ENCODE data around the gene ELMO1. TPM values are rescaled to one million over a fixed set of nuclear protein-coding genes. Genes with fewer than 3 reads are reported as not detected.

ELMO1 gene
- total and polyA plus RNA-seq, 2 of the 13 experiments (the other 11 are each of a cell fraction or from before 2014, with no cell fraction given): 0.11 to 0.17 TPM

- no peak for TF ChIP-seq KLF16 (CRISPR knock-in tag; IDR thresholded peaks at IDR 0.05)
- no peak for TF ChIP-seq SP1 (IDR thresholded peaks at IDR 0.05)
- no peak for TF ChIP-seq SP1 (CRISPR knock-in tag; IDR thresholded peaks at IDR 0.05)
- TF ChIP-seq ZNF432 (CRISPR knock-in tag; IDR thresholded peaks at IDR 0.05; ENCODE audit: borderline replicate concordance): no peak
- TF ChIP-seq ZNF549 (CRISPR knock-in tag; IDR thresholded peaks at IDR 0.05): no peak
- TF ChIP-seq LRRFIP1 (CRISPR knock-in tag; conservative IDR thresholded peaks at IDR 0.05): no peak
Observed at GRCh38 chr7:37364856-37365255, 83.8 kb downstream of the ELMO1 start (continued).

- Histone ChIP-seq H3K27ac (ENCODE audit: extremely low read length, insufficient read depth, low read length) (no peak overlapping the region), H3K9ac (ENCODE audit: insufficient read depth, low read depth, low read length) (no peak overlapping the region), H3K4me2 (ENCODE audit: low read depth, low read length) (no peak overlapping the region), H3K4me3 (replicated peaks in 1 of 3; ENCODE audit: insufficient read depth in 1 of 3, low read depth in 2 of 3, low read length in 3 of 3) (no peak overlapping the region), H3K27me3 (ENCODE audit: control insufficient read depth in 1 of 2, insufficient read depth in 2 of 2, low read length in 2 of 2) (no peaks in the 10 kb centered on the region), H3K36me3 (replicated peaks in 1 of 2; ENCODE audit: control insufficient read depth in 1 of 2, insufficient read depth in 2 of 2, low read length in 2 of 2) (no peaks in the 10 kb centered on the region), H3K79me2 (ENCODE audit: insufficient read depth, low read length) (no peaks in the 10 kb centered on the region), H4K20me1 (ENCODE audit: insufficient read depth, low read length) (no peaks in the 10 kb centered on the region), H3K4me1 (ENCODE audit: insufficient read depth, low read length) (no peaks in the 10 kb centered on the region), H2AFZ (ENCODE audit: low read length) (no peak overlapping the region), H3K9me3 (ENCODE audit: low read length) (no peaks in the 10 kb centered on the region)
- WGBS (ENCODE audit: low lambda C conversion rate): 31% methylated on average over 3 of the region's 3 CpGs
- ATAC-seq (no peak), FAIRE-seq (no peak), DNase-seq (ENCODE audit: low spot score) (no peak)
- intact Hi-C loops (cut with micrococcal nuclease; ENCODE audit: unreplicated experiment) (no loop called here), in situ Hi-C loops (cut with HindIII; ENCODE audit: extremely low pct_ligation_motif_present, low pct_unique_long_range_greater_than_20kb) (no loop called here)
- no peak for TF ChIP-seq CHD4 (IDR thresholded peaks at IDR 0.05; ENCODE audit: borderline replicate concordance, low read length)
- peak; percentile 78 for TF ChIP-seq RAD51 (IDR thresholded peaks at IDR 0.05; ENCODE audit: borderline replicate concordance)
- TF ChIP-seq SNAI1 (CRISPR knock-in tag; IDR thresholded peaks at IDR 0.05; ENCODE audit: borderline replicate concordance): no peak
- TF ChIP-seq CEBPZ (IDR thresholded peaks at IDR 0.05; ENCODE audit: low read length): no peak
- CTCF ChIA-PET (ENCODE audit: low intra/inter-chr PET ratio, low total read pairs): no interaction called here
- BruUV-seq (replicated peaks): no TSS peak
- POLR2A ChIA-PET: no interaction called here
Observed at GRCh38 chr7:37363536-37364491, 84.8 kb downstream of the ELMO1 start.

Measured in HepG2 (cell line).